ENCODE measurements around the gene FBN1.

The FBN1 gene

GRCh38 chr15:48547286-48547685 is 98.2 kb downstream of the FBN1 start:
- DNase-seq, result no peak

GRCh38 chr15:48546296-48546695 is 99.2 kb downstream of the FBN1 start:
- no peak for DNase-seq

- DNase-seq, result no peak
These were observed 100.7 kb downstream of the FBN1 start for GRCh38 chr15:48544778-48545177.

GRCh38 chr15:48541341-48542278 is 103.9 kb downstream of the FBN1 start:
- DNase-seq, result no peak

- no peak for DNase-seq
These were observed 104.8 kb downstream of the FBN1 start for GRCh38 chr15:48540756-48541155.

- DNase-seq, result no peak
These were observed 106.6 kb downstream of the FBN1 start for GRCh38 chr15:48538941-48539340.

GRCh38 chr15:48537271-48538113 is 108.0 kb downstream of the FBN1 start:
- no peak for DNase-seq

GRCh38 chr15:48536681-48537091 is 108.8 kb downstream of the FBN1 start:
- no peak for DNase-seq

GRCh38 chr15:48533982-48534381 is 111.5 kb downstream of the FBN1 start:
- no peak for DNase-seq

GRCh38 chr15:48532946-48533345 is 112.6 kb downstream of the FBN1 start:
- DNase-seq, result no peak

GRCh38 chr15:48530528-48530927 is 115.0 kb downstream of the FBN1 start:
- DNase-seq, result no peak

GRCh38 chr15:48528921-48529320 is 116.6 kb downstream of the FBN1 start:
- no peak for DNase-seq

- no peak for DNase-seq
These were observed 118.0 kb downstream of the FBN1 start for GRCh38 chr15:48527517-48527916.

- no peak for DNase-seq
These were observed 122.6 kb downstream of the FBN1 start for GRCh38 chr15:48522911-48523310.

GRCh38 chr15:48522123-48522522 is 123.4 kb downstream of the FBN1 start:
- DNase-seq, result no peak

- DNase-seq, result no peak
These were observed 124.9 kb downstream of the FBN1 start for GRCh38 chr15:48520376-48521155.

- DNase-seq, result no peak
These were observed 129.4 kb downstream of the FBN1 start for GRCh38 chr15:48516121-48516520.

GRCh38 chr15:48515500-48515899 is 130.0 kb downstream of the FBN1 start:
- DNase-seq, result no peak

GRCh38 chr15:48514103-48514816 is 131.2 kb downstream of the FBN1 start:
- DNase-seq, result no peak

- no peak for DNase-seq
These were observed 134.5 kb downstream of the FBN1 start for GRCh38 chr15:48510976-48511375.

- no peak for DNase-seq
These were observed 138.0 kb downstream of the FBN1 start for GRCh38 chr15:48507416-48508065.

GRCh38 chr15:48505067-48505466 is 140.4 kb downstream of the FBN1 start:
- no peak for DNase-seq
